Liver (tissue), 3 donors: ENCODE measurements around the gene FMO2.

ENCODE experiments used
- EGR1 ChIP-seq, 2 donors: IDR thresholded peaks; 2 replicates each; pipeline ENCODE4 v1.6.1; 2016 to 2018; ENCODE audit warnings: antibody characterized with exemption in 2 of 2, low read depth in 2 of 2
- GABPA ChIP-seq, 2 donors: IDR thresholded peaks in 1 of 2; conservative IDR thresholded peaks in 1 of 2; 2 replicates each; pipeline ENCODE4 v1.6.1; 2016; ENCODE audit warnings: antibody characterized with exemption in 2 of 2, mild to moderate bottlenecking in 1 of 2, moderate library complexity in 1 of 2
- JUND ChIP-seq, 2 donors: IDR thresholded peaks; 2 replicates each; pipeline ENCODE4 v1.6.1; 2016; ENCODE audit warnings: antibody characterized with exemption in 2 of 2
- REST ChIP-seq: IDR thresholded peaks from 2 replicates; pipeline ENCODE4 v1.6.1; 2016; ENCODE audit warnings: antibody characterized with exemption, mild to moderate bottlenecking
- RXRA ChIP-seq, 2 donors: IDR thresholded peaks; 2 replicates each; pipeline ENCODE4 v1.6.1; 2017 to 2018; ENCODE audit warnings: antibody characterized with exemption in 2 of 2, mild to moderate bottlenecking in 1 of 2
- SP1 ChIP-seq: IDR thresholded peaks from 2 replicates; pipeline ENCODE4 v1.6.1; 2018; ENCODE audit warnings: antibody characterized with exemption, mild to moderate bottlenecking
- TAF1 ChIP-seq: conservative IDR thresholded peaks from 2 replicates; pipeline ENCODE4 v1.6.1; 2016; ENCODE audit warnings: antibody characterized with exemption, mild to moderate bottlenecking
- YY1 ChIP-seq: IDR thresholded peaks from 2 replicates; pipeline ENCODE4 v1.6.1; 2016; ENCODE audit warnings: antibody characterized with exemption, mild to moderate bottlenecking
- TF ChIP-seq, protein P1 (sequence below): fragments of 150-350 bp; IDR thresholded peaks from 2 replicates; pipeline ENCODE4 v1.5.1; 2017; ENCODE audit warnings: improper control_type of control experiment, low read depth, low read length; ENCODE audit not compliant: missing input control
- TF ChIP-seq, protein P2 (sequence below): IDR thresholded peaks from 2 replicates; pipeline ENCODE4 v1.6.1; 2016; ENCODE audit warnings: antibody characterized with exemption
- donor health status: healthy.
- donor health status: healthy.

DNA sequence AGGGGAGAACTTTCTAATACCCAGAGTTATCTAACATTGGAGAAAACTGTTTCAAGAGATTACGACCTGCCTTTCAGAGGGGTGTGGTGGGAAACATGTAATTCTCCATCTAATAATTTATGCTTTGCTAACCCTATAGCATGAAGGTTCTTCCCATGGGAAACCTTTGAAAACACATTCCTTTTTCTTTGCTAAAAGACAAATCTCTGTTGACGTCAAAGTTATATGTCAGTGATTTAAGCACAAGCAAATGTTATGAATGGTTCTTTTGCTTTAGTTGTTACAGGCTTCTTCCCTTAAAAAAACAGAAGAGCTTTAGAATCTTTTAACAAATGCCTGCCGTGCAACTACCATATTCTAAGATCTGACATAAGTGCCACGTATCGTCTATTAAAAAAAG lies 19.2 kb downstream of the FMO2 start:
- TF ChIP-seq, protein P1, sequence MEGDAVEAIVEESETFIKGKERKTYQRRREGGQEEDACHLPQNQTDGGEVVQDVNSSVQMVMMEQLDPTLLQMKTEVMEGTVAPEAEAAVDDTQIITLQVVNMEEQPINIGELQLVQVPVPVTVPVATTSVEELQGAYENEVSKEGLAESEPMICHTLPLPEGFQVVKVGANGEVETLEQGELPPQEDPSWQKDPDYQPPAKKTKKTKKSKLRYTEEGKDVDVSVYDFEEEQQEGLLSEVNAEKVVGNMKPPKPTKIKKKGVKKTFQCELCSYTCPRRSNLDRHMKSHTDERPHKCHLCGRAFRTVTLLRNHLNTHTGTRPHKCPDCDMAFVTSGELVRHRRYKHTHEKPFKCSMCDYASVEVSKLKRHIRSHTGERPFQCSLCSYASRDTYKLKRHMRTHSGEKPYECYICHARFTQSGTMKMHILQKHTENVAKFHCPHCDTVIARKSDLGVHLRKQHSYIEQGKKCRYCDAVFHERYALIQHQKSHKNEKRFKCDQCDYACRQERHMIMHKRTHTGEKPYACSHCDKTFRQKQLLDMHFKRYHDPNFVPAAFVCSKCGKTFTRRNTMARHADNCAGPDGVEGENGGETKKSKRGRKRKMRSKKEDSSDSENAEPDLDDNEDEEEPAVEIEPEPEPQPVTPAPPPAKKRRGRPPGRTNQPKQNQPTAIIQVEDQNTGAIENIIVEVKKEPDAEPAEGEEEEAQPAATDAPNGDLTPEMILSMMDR: no peak
- no peak for TF ChIP-seq JUND (IDR thresholded peaks at IDR 0.05)
- TF ChIP-seq, protein P2, sequence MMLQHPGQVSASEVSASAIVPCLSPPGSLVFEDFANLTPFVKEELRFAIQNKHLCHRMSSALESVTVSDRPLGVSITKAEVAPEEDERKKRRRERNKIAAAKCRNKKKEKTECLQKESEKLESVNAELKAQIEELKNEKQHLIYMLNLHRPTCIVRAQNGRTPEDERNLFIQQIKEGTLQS: no peak
- TF ChIP-seq REST: no peak
- no peak for TF ChIP-seq RXRA (IDR thresholded peaks at IDR 0.05)
- no peak for TF ChIP-seq TAF1
- TF ChIP-seq SP1: no peak
- TF ChIP-seq GABPA (IDR thresholded peaks at IDR 0.05 in 1 of 2, conservative IDR thresholded peaks at IDR 0.05 in 1 of 2): no peak
- TF ChIP-seq YY1: no peak
- no peak for TF ChIP-seq EGR1 (IDR thresholded peaks at IDR 0.05; ENCODE audit: low read depth in 2 of 2)
